Measurements from ENCODE around the gene GNB1L. TPM values are rescaled to one million over a fixed set of nuclear protein-coding genes. Genes with fewer than 3 reads are reported as not detected.

The GNB1L gene
- total RNA-seq, 1 donor from 2014 or later, result 11.1 TPM

DNA sequence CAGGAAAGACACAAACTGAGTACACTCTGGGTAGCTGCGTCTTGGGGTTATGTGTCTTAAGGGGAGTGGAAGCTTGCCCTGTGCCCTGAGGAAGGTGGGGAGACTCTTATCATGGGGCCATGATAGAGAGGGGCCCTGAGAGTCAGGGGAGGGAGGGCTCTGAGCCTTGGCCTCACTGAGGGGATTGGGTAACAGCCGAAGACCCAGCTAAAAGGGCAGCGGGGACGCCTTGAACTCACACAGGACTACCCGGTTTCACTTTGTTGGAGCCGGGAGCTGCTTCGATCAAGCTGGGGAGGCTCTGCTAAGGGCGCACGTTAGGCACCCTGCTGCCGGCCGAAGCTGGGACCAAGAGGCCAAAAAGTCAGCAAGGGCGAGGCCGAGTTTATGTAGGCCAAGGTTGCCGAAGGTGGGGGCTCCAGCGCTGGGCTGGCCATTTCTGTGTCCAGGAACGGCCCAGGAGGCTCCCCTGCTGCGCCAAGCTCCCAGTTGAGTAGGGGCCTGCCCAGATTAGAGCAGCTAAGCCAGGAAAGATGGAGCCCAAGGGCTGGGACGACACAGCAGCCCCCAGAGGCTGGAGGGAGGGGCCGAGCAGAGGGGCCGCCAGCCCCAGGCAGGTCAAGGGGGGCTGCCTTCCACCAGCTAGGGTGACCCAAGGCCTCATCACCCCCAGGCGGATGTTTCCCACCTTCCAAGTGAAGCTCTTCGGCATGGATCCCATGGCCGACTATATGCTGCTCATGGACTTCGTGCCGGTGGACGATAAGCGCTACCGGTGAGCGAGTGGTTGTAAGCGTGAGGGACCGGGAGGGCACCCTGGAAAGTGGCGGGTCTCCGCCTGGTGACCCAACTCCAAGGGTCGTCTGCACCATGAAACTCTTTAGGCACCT is 91.9 kb downstream of the GNB1L start:
- DNase-seq (ENCODE audit: low read depth, low spot score), result no peak

DNA sequence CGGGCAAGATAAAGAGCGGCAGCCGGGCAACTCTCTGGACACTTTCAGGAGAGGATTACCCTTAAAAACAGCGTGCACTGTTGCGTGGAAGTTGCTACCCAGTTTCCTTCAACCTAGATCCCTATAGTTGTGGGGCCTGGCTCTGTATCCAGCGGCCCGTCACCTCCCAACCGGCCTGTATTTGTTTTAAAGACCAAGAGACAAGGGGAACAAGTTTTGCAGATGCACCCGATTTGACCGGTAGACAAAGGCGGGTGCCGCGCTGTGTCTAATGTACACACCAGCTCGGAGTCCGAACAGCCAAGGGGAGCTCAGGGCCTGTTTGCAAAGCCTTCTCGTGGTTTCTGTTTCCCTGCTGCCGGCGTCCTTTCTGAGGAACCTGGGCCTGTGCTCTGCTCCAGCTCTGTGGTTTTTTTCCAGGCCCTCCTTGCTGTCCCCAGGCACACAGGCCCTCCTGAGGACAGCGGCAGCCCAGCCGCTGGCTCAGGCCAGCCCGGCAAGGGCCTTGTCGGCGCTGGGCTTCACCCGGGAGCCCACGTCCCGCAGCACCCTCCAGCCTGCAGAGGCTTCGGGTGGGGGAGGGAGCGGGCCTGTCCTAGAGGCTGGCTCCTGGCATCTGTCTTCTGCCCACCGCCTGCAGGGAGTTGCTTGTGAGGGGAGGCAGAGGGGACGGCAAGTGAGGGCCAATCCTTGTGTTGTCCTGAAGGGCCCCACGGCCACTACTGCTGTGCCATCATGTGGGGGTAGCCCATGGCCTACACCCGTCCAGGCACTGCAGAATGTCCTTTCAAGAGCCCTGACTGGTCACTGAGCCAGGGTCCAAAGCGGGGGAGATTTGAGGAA is 92.7 kb downstream of the GNB1L start:
- DNase-seq (ENCODE audit: low read depth, low spot score), result no peak

DNA sequence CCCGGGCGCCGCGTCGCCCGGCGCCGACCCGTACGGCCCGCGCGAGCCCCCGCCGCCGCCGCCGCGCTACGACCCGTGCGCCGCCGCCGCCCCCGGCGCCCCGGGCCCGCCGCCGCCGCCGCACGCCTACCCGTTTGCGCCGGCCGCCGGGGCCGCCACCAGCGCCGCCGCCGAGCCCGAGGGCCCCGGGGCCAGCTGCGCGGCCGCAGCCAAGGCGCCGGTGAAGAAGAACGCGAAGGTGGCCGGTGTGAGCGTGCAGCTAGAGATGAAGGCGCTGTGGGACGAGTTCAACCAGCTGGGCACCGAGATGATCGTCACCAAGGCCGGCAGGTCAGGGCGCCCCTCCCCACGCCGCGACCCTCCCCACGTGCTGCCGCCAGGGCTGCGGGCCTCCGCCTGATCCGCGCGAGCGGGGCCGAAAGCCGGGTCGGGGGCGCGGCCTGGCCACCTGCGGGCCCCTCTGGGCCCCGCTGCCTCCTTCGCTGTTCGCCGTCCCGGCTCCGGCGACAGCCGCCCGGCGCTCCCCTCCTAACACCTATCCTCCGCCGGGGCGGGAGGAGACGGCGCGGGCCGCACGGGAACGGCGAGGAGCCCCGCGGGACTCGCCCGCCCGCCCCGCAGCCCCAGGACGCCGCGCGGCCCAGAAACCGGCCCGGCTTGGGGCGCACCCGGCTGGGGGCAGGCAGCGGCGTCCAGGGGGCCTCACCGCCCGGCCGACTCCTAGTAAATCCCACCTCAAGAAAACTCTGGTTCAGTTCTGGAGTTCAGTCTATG is 93.5 kb downstream of the GNB1L start:
- no peak for DNase-seq (ENCODE audit: low read depth, low spot score)

DNA sequence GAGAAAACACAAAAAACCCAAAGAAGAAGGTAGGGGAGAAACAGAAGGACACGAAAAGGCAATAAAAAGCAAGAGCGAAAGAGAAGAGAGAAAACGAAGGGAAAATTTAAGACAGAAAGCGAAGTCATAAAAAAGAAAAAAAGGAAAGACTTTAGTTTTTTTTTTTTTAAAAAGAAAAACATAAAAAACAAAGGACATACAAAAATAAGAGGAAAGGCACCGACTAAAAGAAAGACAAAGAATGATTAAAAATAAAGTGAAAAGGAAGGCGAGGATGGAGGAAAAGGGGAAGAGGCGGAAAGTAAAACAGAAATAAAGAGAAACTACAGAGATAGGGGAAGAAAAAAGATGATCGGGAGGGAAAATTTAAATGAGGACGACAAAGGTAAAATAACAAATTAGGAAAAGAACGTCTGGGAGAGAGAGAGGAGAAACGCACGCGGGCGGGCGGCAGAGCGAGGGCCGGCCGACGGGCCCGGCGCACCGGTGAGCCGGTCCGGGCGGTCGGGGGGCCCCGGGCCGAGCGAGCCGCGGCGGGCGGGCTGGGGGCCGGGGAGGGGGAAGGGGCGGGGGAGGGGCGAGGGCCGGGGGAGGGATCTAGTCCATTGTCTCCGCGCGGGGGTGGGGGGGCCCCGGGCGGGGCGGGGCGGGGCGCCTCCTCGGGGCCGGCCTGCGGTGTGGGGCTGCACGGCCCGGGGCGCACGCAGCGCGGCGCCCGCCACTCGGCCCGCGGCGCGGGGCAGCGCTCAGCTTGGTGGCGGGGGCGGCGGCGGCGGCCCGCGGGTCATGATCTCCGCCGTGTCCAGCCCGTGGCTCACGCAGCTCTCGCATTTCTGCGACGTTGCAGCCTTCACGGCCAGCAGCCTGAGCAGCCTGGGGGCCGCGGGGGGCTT is 94.4 kb downstream of the GNB1L start, which contains the start of gene TBX1:
Gene TBX1, plus strand, starts transcription at position 721 of the 893 bp plus-strand sequence. Its CDS starts 66 bp downstream, at position 787.
- no peak for DNase-seq (ENCODE audit: low read depth, low spot score)

DNA sequence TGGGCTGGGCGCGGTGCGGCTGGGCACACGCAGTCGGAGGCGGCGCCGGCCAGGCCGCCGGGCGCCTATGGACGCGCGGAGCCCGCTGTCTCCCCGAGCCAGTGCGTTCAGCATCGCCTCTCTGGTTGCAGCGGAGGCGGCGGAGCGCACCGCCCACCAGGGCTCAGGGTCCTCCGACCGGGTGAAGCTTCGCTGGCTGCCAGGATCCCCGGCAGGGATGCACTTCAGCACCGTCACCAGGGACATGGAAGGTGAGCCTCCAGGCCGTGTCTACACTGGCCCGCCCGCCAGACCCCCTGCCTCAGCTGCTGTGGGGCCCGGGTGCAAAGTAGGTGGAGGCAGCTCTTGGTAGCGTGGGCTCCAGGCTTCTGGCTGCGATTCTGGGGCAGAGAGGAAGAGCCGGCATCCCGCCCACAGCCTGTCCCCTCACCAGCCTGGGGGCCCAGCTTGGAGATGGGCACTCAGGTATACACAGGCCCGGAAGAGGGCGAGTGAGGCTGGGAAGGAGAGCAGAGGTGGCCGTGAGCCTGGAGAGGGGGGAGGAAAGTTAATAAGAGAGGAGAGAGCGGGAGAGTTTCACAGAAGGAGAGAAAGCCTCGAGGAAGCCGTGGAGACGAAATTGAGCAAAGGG is 95.1 kb downstream of the GNB1L start:
- DNase-seq (ENCODE audit: low read depth, low spot score), result no peak

DNA sequence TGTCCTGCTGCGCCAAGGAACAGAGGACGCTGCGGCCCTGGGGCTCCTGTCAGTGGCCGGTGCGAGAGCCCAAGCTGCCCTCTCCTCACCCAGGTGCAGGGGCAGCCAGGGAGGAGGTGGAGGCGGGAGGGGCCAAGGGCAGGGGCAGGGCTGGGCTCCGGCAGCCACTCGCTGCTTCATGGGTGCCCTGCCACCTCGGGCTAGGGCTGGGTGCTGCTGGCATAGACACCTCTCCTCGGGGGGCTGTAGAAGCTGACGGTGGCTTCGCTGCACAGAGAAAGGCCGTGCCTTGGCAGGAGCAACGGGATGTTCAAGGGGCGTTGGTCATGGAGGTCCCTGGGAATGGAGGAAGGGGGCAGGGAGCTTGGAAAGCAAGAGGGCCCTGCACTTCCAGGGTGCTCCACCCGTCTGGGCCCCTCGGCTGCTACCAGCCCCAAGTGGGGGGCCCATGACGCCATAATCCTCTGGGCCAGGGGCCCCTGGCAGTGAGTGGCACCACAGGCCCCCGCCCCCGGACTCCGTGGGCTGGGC is 95.7 kb downstream of the GNB1L start:
- DNase-seq (ENCODE audit: low read depth, low spot score), result no peak

DNA sequence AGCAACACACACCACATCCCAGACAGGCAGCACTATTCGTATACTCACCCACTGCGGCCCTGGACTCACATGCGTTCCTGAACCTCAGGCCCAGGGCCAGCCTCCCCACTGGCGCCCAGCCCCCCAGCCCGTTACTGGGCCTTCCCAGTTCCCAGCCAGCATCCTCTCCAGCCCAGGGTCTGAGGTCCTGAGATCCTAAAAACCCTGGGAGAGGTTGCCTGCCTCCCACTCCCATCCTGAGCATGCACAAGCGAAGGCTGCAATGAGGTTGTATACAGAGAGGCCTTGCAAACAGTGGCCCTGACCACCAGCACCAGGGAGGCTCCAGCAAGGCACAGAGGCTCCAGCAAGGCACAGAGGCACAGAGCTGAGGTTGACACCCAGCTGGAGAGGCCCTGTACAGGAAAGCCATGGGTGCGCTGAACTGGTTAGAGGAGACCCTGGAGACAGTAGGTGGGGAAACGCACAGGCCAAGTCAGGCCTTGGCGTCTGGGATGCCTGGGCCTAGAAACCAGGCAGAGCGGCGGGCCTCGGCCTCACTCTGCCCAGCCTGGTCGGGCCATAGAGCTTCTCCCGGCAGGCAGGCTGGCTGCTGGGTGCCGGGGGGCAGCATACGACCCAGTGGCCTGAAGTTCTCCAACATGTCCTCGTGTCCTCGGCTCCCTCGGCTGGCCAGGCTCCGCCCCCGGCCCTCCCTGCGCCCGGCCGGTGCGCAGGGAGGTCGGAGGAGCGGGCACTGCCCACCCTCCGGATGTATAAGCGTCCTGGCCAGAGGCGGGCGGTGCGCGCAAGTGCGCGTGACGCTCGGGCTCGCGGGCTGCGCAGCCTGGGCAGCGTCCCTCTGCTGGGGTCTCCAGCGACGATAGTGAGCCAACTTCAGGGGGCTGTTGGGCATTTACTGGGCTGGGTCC is 96.4 kb downstream of the GNB1L start:
- DNase-seq (ENCODE audit: low read depth, low spot score), result no peak

DNA sequence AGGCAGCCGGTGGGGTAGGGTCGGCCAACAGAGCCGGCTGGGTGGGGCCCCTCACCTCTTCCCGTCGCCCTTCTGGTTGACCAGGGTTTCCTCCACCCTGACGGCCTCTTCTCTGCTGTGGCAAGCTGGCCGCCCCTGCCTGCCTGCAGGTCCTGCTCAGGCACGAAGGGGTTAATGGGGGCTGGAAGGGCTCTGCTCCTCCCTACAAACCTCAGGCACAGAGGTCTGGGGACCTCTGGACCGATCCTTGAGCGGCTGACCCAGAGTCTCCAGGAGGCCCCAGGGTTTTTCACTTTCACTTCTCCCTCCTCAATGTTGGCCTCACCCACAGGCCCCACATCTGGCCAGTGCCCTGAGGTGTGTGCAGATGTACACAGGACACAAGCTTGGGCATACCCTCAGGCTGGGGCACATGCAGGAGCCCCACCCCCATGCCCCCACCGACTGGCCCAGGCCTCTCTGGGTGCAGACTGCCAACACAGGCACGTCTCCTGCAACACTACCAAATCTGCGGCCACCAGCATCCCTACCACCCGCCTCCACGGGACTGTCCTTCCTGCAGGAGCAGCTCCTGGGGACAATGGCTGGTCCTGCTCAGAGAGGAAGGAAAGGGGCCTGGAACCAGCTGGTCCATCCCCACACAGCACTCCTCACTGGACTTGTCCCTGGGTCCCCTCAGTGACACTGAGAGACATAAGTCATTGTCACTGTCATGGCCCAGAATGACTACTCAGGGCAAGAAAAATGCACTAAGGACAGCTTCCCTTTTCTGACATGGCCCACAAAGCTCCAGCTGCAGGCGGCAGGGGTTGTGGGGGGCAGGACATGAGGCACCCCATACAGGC is 97.3 kb downstream of the GNB1L start:
- DNase-seq (ENCODE audit: low read depth, low spot score), result no peak

DNA sequence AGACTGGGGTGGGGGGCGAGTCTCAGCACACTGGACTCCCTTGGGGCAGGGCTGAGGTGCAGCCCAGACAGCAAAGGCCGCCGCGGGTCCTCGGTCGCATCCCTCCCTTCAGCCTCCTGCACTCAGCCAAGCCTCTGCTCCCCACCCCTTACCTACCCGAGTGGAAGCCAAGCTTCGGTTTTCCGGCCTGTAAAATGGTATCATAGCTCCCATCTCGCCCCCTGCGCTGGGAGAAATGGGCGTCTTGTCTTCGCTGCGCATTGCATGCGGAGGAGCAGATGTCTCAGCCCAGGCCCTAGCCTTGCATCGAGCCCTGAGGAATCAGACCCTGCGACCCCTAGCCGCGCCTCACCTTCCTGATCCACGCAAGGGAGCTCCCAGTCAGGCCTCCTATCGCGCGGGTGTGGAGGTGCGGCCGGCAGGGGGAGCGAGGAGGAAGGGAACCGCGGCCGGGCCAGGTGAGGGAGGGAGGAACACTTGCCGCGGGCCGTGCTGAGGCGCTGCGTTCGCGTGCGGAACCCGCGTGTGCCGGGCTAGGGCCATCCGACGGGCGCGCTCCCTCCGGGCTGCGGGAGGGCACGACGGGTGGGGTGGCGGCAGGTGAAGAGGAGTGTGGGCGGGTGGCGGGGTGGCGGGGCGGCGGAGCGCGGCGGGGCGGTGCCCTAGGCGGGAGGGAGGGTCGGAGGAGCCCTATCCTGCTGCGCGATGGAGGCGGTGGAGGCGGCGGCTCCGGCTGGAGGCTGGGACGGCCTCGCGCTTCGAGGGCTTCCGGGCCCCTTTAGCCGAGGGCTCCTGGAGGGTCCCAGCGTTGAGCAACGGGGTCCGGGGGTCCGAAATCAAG is 98.2 kb downstream of the GNB1L start:
- DNase-seq (ENCODE audit: low read depth, low spot score), result no peak

DNA sequence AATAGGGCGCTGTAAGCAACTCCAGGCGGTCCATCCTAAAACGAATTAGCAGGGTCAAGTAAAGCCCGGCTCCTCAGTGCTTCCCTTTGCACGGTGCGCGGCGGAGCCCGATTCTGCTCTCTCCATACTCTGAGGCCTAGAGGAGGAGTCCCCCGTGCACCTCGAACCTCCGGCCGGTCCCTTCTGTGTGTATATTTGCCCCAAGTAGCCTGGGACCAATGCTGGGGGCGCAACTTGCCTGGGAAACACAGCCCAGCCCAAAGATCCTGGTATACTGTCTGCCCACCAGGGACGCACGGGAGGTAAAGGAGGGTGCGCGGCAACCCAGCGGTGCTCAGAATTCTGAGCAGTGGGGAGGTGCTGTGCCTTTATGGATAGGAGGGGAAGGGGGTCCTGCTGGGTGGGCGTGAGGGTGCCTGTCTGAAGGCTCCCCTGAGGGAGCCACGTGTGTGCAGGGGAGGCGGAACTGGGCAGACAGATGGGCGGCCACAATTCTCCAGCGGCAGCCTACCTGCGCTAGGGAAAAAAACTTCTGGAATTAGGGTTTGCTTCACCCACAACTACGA is 98.9 kb downstream of the GNB1L start:
- no peak for DNase-seq (ENCODE audit: low read depth, low spot score)

DNA sequence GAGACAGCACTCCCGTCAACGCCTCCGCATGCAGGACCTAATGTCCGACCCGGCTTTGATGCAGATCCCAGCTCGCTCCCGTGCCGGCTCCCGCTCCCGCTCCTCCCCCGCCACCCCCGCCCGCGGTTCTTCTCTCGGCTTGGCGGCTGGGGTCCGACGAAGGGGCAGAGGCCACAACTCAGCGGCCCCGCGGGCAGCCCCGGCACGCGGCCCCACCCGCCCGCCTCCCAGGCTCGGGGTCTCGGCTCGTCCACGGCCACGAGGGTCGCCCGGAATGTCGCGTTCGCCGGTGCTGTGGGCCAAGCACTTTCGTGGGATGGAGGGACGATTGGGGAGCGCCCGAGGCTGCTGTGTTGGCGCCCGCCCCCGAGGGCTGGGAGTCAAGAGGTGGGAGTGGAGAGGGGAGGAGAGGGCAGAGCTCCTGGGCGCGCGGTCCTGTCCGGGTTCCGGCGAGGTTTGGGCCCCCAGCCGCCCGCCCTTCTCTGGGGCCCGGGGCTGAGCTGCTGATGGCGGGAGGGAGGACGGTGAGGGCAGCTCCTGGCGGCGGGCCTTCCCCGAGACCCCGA is 99.4 kb downstream of the GNB1L start:
- no peak for DNase-seq (ENCODE audit: low read depth, low spot score)

DNA sequence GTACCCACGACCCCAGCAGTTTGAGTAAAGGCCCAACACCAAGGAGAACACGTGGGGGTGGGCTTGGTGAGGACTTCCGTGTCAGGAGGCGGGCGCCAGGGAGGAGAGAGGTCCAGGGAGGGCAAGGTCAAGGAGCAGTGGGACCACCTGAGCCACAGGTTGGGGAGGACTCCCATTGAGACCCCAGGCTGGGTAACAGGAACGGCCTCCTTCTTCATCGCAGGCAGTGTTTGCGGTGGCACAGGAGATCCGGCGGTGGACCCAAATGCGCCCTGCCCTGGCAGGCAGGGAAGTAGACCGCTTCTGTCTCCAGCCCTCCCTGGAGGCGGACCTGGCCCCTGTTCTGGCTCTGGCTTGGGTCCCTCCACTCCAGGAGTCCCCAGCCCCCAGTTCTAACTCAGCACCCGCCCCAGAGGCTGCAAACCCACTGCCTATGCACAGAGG is 100.0 kb downstream of the GNB1L start:
- DNase-seq (ENCODE audit: low read depth, low spot score), result no peak

DNA sequence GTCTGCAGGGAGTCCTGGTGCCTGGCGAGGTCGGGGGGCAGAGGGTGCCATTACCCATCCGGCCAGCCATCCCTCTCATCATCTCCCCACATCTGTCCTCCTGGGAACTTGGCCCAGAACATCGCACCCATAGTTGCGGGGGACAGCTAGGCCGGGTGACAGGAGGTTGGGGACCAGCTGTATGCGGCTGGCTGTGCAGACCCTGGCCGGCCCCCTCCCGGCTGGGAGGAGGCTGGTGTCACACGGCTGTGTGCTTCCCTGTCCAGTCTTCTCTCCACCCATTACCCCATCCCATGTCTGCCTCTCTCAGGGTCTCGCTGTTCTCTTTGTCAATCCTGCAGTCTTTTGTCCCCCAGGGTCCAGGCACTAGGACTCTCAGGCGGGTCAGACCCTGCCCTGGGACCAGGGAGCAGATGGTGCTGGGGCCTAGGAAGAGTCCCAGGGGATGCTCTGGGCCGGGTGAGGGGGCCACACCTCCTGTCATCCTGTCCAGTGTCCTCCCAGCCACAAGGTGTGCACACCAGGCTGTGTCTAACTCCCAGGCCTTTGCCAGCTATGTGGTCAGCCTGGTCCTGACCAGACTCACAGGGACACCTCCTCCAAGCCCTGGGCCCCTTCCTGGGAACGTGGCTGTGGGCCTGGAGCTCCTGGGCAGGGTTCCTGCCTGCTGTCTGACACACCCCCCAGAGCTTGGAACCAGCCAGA is 100.5 kb downstream of the GNB1L start:
- no peak for DNase-seq (ENCODE audit: low read depth, low spot score)

DNA sequence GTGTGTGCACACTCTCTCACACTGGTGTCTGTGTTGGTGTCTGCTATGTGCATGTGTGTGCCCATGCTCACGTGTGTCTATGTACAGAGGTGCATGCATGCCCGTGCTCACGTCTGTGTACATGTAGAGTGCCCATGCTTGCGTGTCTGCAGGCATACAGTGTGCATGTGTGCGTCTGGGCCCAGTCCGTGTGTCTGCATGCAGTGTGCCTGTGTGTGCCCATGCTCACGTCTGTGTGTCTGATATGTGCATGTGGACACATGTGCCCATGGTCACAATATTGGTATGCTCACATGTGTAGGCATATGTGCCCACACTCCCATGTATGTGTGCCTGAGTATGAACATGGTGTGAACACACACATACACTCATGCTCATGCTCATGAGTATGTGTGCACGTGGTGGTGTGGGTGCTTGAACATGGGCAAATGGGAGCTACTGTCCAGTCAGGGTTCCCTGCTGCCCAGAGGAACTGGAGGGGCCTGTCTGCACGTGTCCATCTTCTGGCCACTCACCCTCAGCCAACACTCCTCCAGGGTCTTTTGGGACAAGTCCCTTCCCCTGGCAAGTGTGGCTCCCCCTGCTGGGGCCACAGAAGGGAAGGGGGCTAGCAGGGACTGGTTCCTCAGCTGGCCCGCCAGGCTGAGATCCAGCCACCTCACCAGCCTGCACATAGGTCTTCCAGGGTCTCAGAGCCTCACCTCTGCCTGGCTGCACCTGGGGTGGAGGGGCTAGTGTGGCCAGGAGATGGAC is 101.4 kb downstream of the GNB1L start:
- no peak for DNase-seq (ENCODE audit: low read depth, low spot score)
